SH-SY5Y (cell line): ENCODE results near the gene TSEN2.

Experiments
- GATA2 ChIP-seq: IDR thresholded peaks from 2 replicates; pipeline ENCODE4 v1.6.1; 2011; ENCODE audit warnings: mild to moderate bottlenecking, low read depth, low read length
- GATA3 ChIP-seq: IDR thresholded peaks from 2 replicates; pipeline ENCODE4 v1.6.1; 2011; ENCODE audit warnings: low read depth, mild to moderate bottlenecking, low read length, moderate library complexity

TSEN2 gene

DNA sequence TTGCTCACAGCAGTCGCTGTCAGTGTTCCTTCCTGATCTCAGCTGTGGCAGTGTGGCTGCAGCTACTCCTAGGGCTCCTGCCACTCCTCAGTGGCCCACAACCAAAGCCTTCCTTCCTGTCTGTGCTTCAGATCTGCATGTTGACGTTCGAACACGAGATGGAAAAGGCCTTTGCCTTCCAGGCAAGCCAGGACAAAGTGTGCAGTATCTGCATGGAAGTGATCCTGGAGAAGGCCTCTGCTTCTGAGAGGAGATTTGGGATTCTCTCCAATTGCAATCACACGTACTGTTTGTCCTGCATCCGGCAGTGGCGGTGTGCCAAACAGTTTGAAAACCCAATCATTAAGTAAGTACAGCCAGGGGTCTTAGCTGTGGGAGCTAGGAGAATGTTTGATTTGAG lies 90.4 kb downstream of the TSEN2 start:
- TF ChIP-seq GATA2 (no peak), GATA3 (no peak)

DNA sequence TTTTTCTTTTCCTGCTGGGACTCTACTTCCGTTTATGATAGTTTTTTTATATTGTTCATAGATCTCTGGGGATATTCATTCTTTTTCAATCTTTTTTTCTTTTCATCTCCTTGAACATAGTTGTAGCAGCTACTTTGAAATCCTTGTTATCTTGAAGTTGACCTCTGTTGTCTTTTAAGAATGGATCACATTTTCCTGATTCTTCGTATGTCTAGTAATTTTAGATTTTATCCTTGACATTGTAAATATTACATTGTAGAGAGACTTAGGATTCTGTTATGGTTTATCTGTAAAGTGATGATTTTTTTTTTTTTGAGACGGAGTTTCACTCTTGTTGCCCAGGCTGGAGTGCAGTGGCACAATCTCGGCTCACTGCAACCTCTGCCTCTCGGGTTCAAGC lies 93.1 kb downstream of the TSEN2 start:
- no peak for TF ChIP-seq GATA2
- no peak for TF ChIP-seq GATA3

DNA sequence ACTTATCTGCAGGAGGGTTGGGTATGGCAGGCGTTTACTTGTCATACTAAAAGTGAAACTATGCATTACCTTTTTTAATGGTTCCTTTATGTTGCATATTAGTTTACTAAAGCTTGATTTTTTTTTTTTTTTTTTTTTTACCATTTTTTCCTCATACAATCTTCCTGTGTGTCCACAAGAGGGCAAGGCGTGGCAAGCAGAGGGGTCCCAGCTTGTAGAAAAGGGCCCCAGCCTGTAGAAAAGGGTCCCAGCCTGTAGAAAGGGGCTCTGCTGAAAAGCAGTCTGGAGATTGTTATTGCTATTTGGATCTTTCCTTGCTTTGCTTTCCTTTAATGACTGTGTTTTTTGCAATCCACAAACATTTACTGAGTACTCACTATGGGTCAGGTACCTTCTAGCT lies 94.5 kb downstream of the TSEN2 start:
- no peak for TF ChIP-seq GATA2
- TF ChIP-seq GATA3: no peak

DNA sequence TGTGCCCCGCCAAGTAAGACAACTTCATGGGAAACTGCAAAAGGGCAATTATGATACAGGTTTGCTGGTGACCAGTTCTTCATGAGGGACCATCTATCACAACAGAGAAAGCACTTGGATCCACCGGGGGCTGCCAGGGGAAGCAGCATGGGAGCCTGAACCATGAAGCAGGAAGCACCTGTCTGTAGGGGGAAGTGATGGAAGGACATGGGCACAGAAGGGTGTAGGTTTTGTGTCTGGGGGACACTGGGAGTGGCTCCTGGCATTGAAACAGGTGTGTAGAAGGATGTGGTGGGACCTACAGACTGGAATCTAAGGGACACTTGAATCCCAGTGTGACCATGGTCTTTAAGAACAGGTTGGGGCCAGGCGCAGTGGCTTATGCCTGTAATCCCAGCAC lies 95.2 kb downstream of the TSEN2 start:
- no peak for TF ChIP-seq GATA3
- no peak for TF ChIP-seq GATA2

DNA sequence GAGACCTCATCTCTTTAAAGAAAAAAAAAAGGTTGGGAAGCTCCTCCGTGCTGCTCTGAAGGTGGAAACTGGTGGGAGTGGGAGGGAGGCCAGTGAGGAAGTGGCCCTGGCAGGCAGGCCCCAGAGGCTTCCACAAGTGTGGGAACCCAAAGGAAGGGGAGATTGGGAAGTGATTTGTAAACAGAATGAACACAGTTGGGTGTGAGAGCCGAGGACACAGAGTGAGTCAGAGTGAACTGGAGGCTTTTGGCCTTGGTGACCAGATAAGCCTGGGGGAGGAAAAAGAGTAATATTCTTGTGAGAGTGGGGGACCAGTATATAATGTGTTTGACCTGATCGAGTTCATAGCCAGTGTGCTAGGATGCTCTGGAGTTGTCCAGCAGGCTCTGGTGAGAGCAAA lies 95.6 kb downstream of the TSEN2 start:
- TF ChIP-seq GATA3 (no peak), GATA2 (no peak)

DNA sequence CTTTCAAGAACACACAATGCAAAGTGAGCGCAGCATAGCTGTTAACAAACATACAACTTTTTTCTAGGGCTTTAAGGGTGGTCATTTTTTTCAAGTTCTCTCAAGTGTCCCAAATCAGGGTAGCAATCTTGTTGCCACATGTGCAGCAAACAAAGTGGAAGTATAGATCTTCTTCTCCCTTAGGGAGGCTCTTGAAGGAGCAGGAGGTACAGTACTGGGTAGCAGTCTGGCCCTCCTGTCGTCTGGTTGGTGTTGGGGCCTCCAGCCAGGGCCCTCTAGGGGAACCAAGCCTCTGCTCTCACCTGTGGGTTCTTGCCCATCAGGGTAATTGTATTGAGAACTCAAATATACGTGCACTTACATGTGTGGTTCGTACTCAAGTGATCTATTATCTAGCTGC lies 98.5 kb downstream of the TSEN2 start:
- no peak for TF ChIP-seq GATA3
- no peak for TF ChIP-seq GATA2
